ENCODE data around the gene PFKP.
"Not testable (repeated sequence)": the region's sequence is repeated elsewhere in the genome, so short reads cannot be mapped to it uniquely, and the experiment has no call there.

PFKP gene

GRCh38 chr10:3046981-3047547, 20.3 kb upstream of the PFKP start:
- no peak for DNase-seq (ENCODE audit: low read depth in 1 of 2, low spot score in 1 of 2)

- DNase-seq (ENCODE audit: low read depth in 1 of 2, low spot score in 1 of 2), result no peak
Measured at GRCh38 chr10:3047596-3047995, 19.8 kb upstream of the PFKP start.

- DNase-seq (ENCODE audit: low read depth in 1 of 2, low spot score in 1 of 2), result no peak
Measured at GRCh38 chr10:3048119-3049019, 19.0 kb upstream of the PFKP start.

DNA sequence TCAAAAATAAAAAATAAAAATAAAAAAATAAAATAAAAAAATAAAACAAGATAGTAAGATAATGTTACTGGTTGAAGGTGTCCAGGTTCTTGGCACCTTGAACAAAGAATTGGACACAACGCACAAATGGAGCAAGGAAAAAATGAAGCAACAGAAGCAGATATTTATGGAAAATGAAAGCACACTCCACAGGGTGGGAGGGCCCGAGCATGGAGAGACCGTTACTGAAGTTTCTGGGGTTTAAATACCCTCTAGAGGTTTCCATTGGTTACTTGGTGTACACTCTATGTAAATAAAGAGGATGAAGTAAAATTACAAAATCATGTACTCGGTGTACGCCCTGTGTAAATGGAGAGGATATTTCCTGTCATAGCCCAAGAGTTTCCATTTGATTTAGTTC, 15.7 kb upstream of the PFKP start:
- no peak for DNase-seq (ENCODE audit: low read depth in 1 of 2, low spot score in 1 of 2)

- DNase-seq (ENCODE audit: low read depth in 1 of 2, low spot score in 1 of 2), result no peak
Measured at GRCh38 chr10:3053155-3053554, 14.2 kb upstream of the PFKP start.

DNA sequence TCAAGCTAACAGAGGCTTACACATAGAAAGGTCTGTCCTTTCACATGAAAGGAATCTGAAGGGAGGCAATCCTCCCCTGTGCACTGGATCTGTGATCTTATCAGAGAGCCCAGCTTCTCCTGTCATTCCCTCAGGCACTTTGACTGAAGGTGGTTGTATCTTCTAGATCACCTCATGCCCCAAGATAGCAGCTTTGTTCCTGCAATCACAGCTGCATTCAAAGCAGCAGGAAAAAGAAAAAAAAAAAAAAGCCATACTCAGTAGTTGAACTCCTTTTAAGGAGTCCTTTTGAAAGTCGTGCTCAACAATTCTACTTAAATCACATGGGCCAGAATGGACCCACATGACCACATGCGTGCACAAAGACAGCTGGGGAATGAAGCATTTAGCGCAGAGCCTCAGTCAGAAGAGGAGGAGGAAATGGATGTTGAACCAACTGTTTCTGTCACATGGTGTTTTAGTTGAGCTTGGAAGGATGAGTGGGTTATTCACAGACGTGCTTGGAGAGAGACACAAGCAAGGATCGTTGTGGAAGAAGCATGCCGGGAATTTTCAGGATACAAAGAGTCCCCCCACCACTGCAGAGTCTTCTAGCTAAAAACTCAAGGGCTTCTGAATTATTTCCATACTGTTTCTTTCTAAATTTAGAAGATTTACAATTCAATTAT, 13.0 kb upstream of the PFKP start:
- no peak for DNase-seq (ENCODE audit: low read depth in 1 of 2, low spot score in 1 of 2)

- DNase-seq (ENCODE audit: low read depth in 1 of 2, low spot score in 1 of 2), result no peak
Measured at GRCh38 chr10:3054851-3055199, 12.5 kb upstream of the PFKP start.

DNA sequence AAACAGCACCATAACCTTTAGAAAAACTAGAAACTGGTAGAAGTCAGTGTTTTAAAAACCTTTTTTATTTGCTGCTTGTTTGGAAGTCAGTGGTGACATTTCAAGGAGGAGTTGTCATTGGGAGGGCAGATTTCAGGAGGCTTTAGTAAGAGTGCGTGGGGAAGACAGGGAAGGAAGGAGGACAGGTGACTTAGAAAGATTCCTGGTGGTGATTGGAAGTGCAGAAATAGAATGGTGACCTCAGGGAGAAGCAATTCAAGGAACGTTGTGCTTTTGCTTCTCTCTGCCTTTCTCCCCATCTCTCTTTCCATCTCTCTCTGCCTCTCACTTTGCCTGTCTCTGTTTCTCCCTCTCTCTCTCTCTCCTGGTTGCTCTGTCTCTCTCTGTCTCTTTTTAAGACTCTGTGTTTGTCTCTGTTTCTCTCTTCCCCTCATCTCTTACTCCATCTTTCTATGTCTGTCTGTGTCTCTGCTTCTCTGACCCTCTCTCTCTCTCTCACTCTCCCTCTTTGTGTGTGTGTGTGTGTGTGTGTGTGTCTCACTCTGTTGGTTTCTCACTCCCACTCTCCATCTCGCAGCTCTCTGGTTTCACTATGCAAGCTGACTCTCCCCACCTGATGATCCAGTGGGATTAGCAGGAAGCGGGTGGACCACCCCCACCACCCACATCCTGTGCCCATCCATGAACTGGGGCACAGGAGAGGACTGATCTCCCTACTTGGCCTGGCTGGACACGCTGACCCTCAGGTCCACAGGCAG, 10.9 kb upstream of the PFKP start:
- DNase-seq (ENCODE audit: low read depth in 1 of 2, low spot score in 1 of 2), result no peak

- DNase-seq (ENCODE audit: low read depth in 1 of 2, low spot score in 1 of 2), result no peak
Measured at GRCh38 chr10:3057946-3058345, 9.4 kb upstream of the PFKP start.

- DNase-seq (ENCODE audit: low read depth in 1 of 2, low spot score in 1 of 2), result no peak
Measured at GRCh38 chr10:3059974-3060373, 7.4 kb upstream of the PFKP start.

GRCh38 chr10:3060481-3060889, 6.9 kb upstream of the PFKP start:
- DNase-seq (ENCODE audit: low read depth in 1 of 2, low spot score in 1 of 2), result no peak

DNA sequence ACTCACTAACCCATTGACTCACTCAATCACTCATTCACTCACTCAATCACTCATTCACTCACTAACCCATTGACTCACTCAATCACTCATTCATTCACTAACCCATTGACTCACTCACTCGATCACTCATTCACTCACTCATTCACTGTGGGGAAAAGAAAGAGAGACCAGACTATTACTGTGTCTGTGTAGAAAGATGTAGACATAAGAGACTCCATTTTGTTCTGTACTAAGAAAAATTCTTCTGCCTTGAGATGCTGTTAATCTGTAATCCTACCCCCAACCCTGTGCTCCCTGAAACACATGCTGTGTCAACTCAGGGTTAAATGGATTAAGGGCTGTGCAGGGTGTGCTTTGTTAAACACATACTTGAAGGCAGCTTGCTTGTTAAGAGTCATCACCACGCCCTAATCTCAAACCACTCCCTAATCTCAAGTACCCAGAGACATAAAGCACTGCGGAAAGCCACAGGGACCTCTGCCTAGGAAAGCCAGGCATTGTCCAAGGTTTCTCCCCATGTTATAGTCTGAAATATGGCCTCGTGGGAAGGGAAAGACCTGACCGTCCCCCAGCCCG, 5.9 kb upstream of the PFKP start:
- not testable (repeated sequence) for DNase-seq (ENCODE audit: low read depth in 1 of 2, low spot score in 1 of 2)

GRCh38 chr10:3062502-3063186, 4.7 kb upstream of the PFKP start:
- no peak for DNase-seq (ENCODE audit: low read depth in 1 of 2, low spot score in 1 of 2)

DNA sequence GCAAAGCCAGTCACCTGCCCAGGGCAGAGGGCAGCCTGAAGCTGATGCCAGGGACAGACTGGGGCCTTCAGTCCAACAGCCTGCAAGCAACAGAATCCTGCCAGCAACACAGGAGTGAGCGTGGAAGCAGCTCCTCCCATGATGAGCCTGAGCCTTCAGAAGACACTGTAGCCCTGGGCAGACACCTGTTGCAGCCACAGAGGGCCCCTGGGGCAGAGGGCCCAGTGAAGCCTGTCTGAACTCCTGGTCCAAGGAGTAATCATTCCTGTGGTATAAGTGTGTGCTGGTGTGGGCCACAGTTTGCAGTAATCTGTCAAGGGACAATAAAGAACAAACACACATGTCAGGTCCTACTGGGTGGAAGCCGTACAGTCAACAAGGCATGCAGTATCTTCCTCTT, 2.9 kb upstream of the PFKP start:
- DNase-seq (ENCODE audit: low read depth in 1 of 2, low spot score in 1 of 2), result no peak

DNA sequence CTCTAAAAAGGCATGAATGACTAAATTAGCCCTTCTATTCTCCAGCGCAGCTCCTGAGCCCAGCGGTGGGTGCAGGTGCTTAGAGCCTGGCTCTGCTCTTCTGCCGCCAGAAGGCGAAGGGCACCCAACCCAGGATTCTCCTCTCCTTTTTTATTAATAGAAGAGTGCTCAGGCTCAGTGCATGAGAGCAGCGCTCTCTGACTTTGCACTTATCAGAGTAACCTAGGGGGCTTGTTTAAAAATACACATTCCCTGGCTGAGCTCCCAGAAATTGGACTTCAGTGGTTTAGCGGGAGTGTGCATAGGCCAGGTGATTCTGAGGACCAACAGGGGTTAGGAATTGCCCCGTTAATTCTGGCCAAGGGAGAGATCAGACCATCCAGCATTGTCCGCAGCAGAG, 1.7 kb upstream of the PFKP start:
- no peak for DNase-seq (ENCODE audit: low read depth in 1 of 2, low spot score in 1 of 2)

GRCh38 chr10:3066317-3067117, 831 bp upstream of the PFKP start:
- DNase-seq (ENCODE audit: low read depth in 1 of 2, low spot score in 1 of 2), result no peak

GRCh38 chr10:3067859-3068179, 471 bp downstream of the PFKP start:
- peak in 1 of 2 donors; percentile 11 for DNase-seq (ENCODE audit: low read depth in 1 of 2, low spot score in 1 of 2)

DNA sequence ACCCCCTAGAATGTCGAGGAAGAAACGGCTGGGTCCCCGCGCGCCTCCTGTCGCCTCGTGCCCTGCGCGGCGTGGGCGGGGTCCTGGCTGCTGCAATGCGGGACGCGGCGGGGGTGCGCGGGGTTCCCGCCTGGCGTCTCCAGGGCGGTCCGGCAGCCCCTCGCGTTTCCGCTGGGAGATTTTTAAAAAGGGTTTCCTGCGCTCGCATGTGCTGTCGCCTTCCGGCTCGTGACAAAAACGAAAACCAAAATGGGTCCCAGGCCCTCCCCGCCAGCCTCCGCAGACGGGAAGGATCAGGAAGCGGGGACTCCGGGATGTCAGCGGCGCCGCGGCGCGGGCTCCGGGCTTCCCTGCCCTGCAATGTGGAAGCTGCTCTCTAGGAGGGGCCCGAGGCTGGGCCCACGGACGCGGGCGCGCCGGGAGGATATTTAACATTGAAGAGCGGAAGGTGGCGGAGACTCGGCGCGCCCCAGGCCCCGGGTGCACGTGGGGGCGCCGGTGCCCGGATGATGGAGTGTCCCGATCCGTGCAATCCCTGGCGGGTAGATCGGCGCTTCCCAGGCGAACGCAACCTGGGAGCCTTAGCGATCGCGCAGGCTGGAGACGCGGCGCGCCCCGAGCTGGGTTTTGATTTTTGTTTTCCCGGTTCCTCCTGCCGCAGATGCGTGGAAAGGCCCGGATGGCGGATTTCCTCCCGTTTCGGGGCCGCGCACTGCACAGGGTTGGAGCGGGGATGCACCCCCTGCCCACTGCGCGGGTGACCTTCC, 1.0 kb downstream of the PFKP start:
- peak; percentile 52 to 59 for DNase-seq (ENCODE audit: low read depth in 1 of 2, low spot score in 1 of 2)
